Spleen (tissue), 11 donors: ENCODE results near the gene FAM228B. TPM values are rescaled to one million over a fixed set of nuclear protein-coding genes. Genes with fewer than 3 reads are reported as not detected.
"Not testable (repeated sequence)": the region's sequence is repeated elsewhere in the genome, so short reads cannot be mapped to it uniquely, and the experiment has no call there.

Experiments
- DNase-seq: peaks from one replicate; pipeline ENCODE4 v3.0.0-alpha.2; 2020
- H3K27ac ChIP-seq, 8 donors: fragments of 200-600 bp; sonication (generic) in 7 of 8; 1 replicate in 4 of 8; 2 replicates in 4 of 8; pipeline versions ENCODE4 v1.5.0 to v1.8.0; 2016 to 2021; ENCODE audit warnings: inconsistent platforms in 4 of 8, mild to moderate bottlenecking in 4 of 8, moderate library complexity in 1 of 8
- H3K27me3 ChIP-seq, 7 donors: fragments of 200-600 bp; sonication (generic) in 6 of 7; replicated peaks in 1 of 7; 1 replicate in 4 of 7; 2 replicates in 3 of 7; pipeline versions ENCODE4 v1.5.0 to v1.8.0; 2016 to 2021; ENCODE audit warnings: inconsistent platforms in 3 of 7, mild to moderate bottlenecking in 1 of 7
- H3K36me3 ChIP-seq, 6 donors: fragments of 200-600 bp; sonication (generic) in 5 of 6; 1 replicate in 4 of 6; 2 replicates in 2 of 6; pipeline versions ENCODE4 v1.5.0 to v1.8.0; 2016 to 2021; ENCODE audit warnings: inconsistent platforms in 2 of 6
- H3K4me1 ChIP-seq, 6 donors: fragments of 200-600 bp; sonication (generic) in 5 of 6; 1 replicate in 3 of 6; 2 replicates in 3 of 6; pipeline versions ENCODE4 v1.5.0 to v1.8.0; 2016 to 2021; ENCODE audit warnings: inconsistent platforms in 3 of 6
- H3K4me3 ChIP-seq, 8 donors: fragments of 200-600 bp; sonication (generic) in 7 of 8; 1 replicate in 4 of 8; 2 replicates in 4 of 8; pipeline versions ENCODE4 v1.5.0 to v1.8.0; 2016 to 2021; ENCODE audit warnings: inconsistent platforms in 4 of 8, mild to moderate bottlenecking in 4 of 8, moderate library complexity in 2 of 8
- H3K9me3 ChIP-seq, 8 donors: fragments of 200-600 bp; sonication (generic) in 7 of 8; 1 replicate in 4 of 8; 2 replicates in 4 of 8; pipeline versions ENCODE4 v1.5.0 to v1.8.0; 2016 to 2021; ENCODE audit warnings: inconsistent platforms in 4 of 8
- CTCF ChIP-seq, 11 experiments: fragments of 200-600 bp in 7 of 11; fragments of 450-650 bp in 4 of 11; sonication (generic) in 4 of 11; IDR thresholded peaks in 8 of 11; conservative IDR thresholded peaks in 3 of 11; 1 replicate in 7 of 11; 2 replicates in 4 of 11; pipeline versions ENCODE4 v1.4.0 to v1.8.0; 2016 to 2021; ENCODE audit warnings: antibody characterized with exemption in 11 of 11, inconsistent platforms in 4 of 11, mild to moderate bottlenecking in 1 of 11
- POLR2A ChIP-seq, 3 donors: fragments of 450-650 bp; IDR thresholded peaks; one replicate each; pipeline ENCODE4 v1.5.1; 2017; ENCODE audit warnings: antibody characterized with exemption in 3 of 3, mild to moderate bottlenecking in 1 of 3
- POLR2AphosphoS5 ChIP-seq, 3 donors: sonication (generic); formaldehyde crosslinking; IDR thresholded peaks; one replicate each; pipeline ENCODE4 v1.5.1; 2017; ENCODE audit warnings: antibody characterized with exemption in 3 of 3
- WGBS, 5 donors: extraction: QIAGEN DNeasy Blood & Tissue Kit in 3 of 5; methylation state at CpG; one replicate each; pipeline versions ENCODE4 v1.1.5 to v1.1.7; 2013 to 2018; 5-methylcytosine and 5-hydroxymethylcytosine counted together
- intact Hi-C: fragments of 100-400 bp; cut with DNase I; formaldehyde crosslinking; loops from one replicate; pipeline ENCODE4 v1.15.0; 2023; ENCODE audit warnings: low total_unique reads
- polyA plus RNA-seq, 3 donors: library from polyadenylated mRNA; stranded (reverse); fragments of 200-250 nt; gene quantifications; one replicate each; pipeline ENCODE4 v1.2.1, GENCODE V29; 2013
- total RNA-seq, 7 donors: library from RNA; depleted of rRNA in 3 of 7; stranded (reverse); fragments of >200 nt in 3 of 7; fragmentation: NEBNext Ultra II Directional in 4 of 7; extraction: Animal tissue kit (Norgen Biotek cat#: 25700) in 4 of 7; gene quantifications; one replicate each; pipeline versions ENCODE4 v1.1.0 to v1.2.1, GENCODE V29; 2016 to 2021
- donor health status: healthy with polysubstance abuse.
- donor health status: DM: no; HTN: no; CAD: no; lungs with moderate emphysema.
- donor health status: DM: no; HTN: no; CAD: no.
- donor health status: Bipolar disorder and iron deficiency.
- donor health status: healthy.
- donor health status: DM: no; HTN: no; CAD: no.
- donor health status: DM: yes; HTN: yes; CAD: no.

Gene FAM228B
- total and polyA plus RNA-seq, 10 donors: 12.8 to 37.7 (median 29.2) TPM

GRCh38 chr2:24191848-24192247, 68.6 kb downstream of the FAM228B start:
- peaks cover 0 to 16% (median 0%) of the 10 kb centered on the region in 8 donors for H3K9me3 ChIP-seq
- intact Hi-C loops: no loop called here
- H3K27me3 ChIP-seq: no peaks in the 10 kb centered on the region
- DNase-seq: no peak
- H3K27ac ChIP-seq: no peak overlapping the region
- no peak overlapping the region for H3K4me3 ChIP-seq
- H3K4me1 ChIP-seq: no peaks in the 10 kb centered on the region
- peaks cover 0 to 5% (median 0%) of the 10 kb centered on the region in 6 donors for H3K36me3 ChIP-seq
- WGBS, 5 donors: 72 to 90% (median 78%) methylated on average over 5 of the region's 5 CpGs
- TF ChIP-seq POLR2A (IDR thresholded peaks at IDR 0.05): no peak
- TF ChIP-seq CTCF (IDR thresholded peaks at IDR 0.05 in 8 of 11, conservative IDR thresholded peaks at IDR 0.05 in 3 of 11): no peak
- no peak for TF ChIP-seq POLR2AphosphoS5 (IDR thresholded peaks at IDR 0.05)

- H3K4me3 ChIP-seq, H3K27ac ChIP-seq, H3K4me1 ChIP-seq, intact Hi-C loops, H3K27me3 ChIP-seq, DNase-seq: not testable (repeated sequence)
- peaks cover 0 to 28% (median 3%) of the 10 kb centered on the region in 6 donors for H3K36me3 ChIP-seq
- 76 to 100% (median 86%) methylated on average over 1 of the region's 1 CpG for WGBS, 5 donors
- H3K9me3 ChIP-seq: peaks cover 0 to 15% (median 0%) of the 10 kb centered on the region in 8 donors
Observed at GRCh38 chr2:24197213-24197612, 73.9 kb downstream of the FAM228B start.

GRCh38 chr2:24199968-24200590, 76.8 kb downstream of the FAM228B start:
- DNase-seq: no peak
- H3K9me3 ChIP-seq: peaks cover 0 to 13% (median 0%) of the 10 kb centered on the region in 8 donors
- H3K4me1 ChIP-seq: no peaks in the 10 kb centered on the region
- no peak overlapping the region for H3K27ac ChIP-seq
- peaks cover 2 to 57% (median 29%) of the 10 kb centered on the region in 6 donors for H3K36me3 ChIP-seq
- TF ChIP-seq CTCF (IDR thresholded peaks at IDR 0.05 in 8 of 11, conservative IDR thresholded peaks at IDR 0.05 in 3 of 11): no peak
- peak in 1 of 3 donors; percentile 16 for TF ChIP-seq POLR2AphosphoS5 (IDR thresholded peaks at IDR 0.05)
- H3K27me3 ChIP-seq: no peaks in the 10 kb centered on the region
- no peak overlapping the region for H3K4me3 ChIP-seq
- 86 to 94% (median 91%) methylated on average over 12 of the region's 12 CpGs for WGBS, 5 donors
- intact Hi-C loops: no loop called here

- H3K4me3 ChIP-seq: no peak overlapping the region
- intact Hi-C loops: no loop called here
- no peak for TF ChIP-seq CTCF (IDR thresholded peaks at IDR 0.05 in 8 of 11, conservative IDR thresholded peaks at IDR 0.05 in 3 of 11)
- no peak for TF ChIP-seq POLR2AphosphoS5 (IDR thresholded peaks at IDR 0.05)
- TF ChIP-seq POLR2A (IDR thresholded peaks at IDR 0.05): no peak
- H3K4me1 ChIP-seq: no peaks in the 10 kb centered on the region
- H3K27ac ChIP-seq: no peak overlapping the region
- no peak for DNase-seq
- H3K27me3 ChIP-seq: no peaks in the 10 kb centered on the region
- peaks cover 5 to 64% (median 36%) of the 10 kb centered on the region in 6 donors for H3K36me3 ChIP-seq
- 97 to 100% (median 99%) methylated on average over 3 of the region's 3 CpGs for WGBS, 5 donors
- H3K9me3 ChIP-seq: peaks cover 0 to 11% (median 0%) of the 10 kb centered on the region in 8 donors
Observed at GRCh38 chr2:24200799-24201198, 77.5 kb downstream of the FAM228B start.
